Activated CD4-positive, alpha-beta T cell treated with anti-CD3 and anti-CD28 coated beads, Interleukin-2, Interleukin-6, amounts not matched to agents 100 ng/mL and 50 ng/mL, durations not matched to agents 16 hours and 8 hours (primary cell): ENCODE data around the gene RNF19B.

Experiments
- DNase-seq: peaks from one replicate; pipeline ENCODE4 v3.0.0-alpha.2; 2020

RNF19B gene

DNA sequence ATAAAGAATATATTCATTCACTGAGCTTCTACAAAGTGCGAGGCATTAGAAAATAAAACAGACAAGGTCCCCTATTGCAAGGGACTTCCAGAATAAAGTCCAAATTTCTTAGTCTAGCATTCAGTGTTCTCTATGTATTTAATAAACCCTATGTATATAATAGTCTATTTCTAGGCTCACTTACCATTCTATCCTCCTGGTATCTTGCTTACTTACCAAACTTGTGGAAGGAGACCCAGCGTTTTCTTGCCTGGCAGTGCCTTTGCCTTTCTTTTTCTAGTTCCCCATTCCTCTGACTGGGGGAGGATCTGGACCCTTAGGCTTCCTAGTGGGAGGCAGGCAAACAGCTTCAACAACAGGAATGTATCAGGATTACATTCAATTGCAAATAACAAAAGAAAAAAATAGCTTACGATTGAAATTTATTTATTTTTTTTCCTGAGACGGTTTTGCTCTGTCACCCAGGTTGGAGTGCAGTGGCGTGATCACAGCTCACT lies 690 bp upstream of the RNF19B start:
- no peak for DNase-seq

DNA sequence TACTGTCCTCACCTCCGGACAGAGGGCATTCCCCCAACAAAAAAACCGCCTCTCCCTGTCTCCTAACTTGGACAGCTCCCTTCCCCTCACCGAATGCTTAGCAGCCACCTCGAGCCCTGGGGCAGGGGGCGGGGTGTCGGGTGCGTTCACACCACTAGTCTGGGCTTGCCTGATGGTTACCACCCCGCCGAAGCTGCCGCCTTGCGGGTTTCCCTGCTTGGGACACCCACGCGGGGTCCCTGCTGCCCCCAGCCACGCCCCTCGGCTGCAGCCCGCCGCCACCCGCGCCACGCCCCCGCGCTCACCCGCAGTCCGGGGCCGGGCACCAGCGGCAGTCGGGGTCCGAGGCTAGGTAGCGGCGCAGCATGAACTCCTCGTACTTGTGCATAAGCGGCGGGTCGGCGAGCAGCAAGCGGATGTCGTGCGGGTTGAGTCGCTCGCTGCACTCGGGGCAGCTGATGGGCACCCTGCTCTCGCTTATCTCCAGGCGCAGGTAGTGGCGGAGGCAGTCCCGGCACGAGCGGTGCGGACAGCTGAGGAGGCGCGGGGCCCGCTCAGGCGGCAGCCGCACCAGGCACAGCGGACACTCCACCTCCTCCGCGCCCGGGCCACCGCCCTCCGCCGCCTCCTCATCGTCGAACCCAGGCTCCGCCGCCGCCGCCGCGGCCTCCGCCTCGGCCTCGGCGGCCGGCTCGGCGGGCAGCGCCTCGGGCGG lies 706 bp downstream of the RNF19B start:
- DNase-seq: peak; percentile 66

DNA sequence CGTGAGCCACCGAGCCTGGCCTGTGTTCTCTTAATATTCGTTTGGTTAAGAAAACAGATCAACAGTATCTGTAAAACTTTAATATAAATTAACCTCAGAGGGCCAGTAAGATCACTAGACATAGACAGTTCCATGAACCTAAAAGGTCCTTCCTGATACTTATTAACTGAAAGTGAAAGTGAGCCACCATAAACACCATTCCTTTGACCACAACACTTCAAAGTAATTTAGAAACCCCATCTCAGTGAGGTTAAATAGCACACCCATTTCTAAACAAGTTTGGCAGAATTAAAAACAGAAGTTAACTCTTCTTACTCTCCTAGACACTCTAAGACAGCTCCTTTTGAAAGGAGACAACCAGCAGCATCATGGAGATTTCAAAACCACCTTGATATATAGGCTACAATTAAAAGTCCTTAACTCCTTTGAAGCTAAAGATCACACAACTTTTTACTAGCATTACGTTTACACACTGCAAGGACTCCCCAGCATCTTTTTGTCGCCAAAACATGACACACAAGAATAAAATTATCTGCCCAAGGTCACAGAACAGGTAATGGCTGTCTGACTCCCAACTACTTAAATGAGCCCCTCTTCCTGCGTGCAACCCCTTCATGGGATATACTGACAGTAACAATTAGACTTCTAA lies 2.2 kb downstream of the RNF19B start:
- peak; percentile 54 for DNase-seq

DNA sequence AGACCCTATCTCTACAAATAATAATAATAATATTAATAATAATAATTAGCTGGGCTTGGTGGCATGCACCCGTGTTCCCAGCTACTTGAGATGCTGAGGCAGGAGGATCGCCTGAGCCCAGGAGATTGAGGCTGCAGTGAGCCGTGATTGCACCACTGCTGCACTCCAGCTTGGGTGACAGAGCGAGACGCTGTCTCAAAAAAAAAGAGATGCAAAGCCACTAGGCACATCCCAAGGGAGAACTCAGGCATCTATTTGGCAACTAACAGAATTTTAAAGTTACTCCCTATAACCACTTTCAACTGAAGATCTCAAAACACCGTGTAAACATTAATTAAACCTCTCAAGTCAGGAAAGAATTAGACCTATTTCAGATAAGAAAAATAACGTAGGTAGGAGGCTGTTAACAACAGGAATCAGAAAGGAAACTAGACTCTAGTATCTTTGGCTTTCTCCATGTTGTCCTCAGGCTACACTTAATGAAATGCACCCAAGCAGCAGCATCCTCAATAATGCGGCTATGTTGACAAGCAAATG lies 3.7 kb downstream of the RNF19B start:
- DNase-seq: no peak

DNA sequence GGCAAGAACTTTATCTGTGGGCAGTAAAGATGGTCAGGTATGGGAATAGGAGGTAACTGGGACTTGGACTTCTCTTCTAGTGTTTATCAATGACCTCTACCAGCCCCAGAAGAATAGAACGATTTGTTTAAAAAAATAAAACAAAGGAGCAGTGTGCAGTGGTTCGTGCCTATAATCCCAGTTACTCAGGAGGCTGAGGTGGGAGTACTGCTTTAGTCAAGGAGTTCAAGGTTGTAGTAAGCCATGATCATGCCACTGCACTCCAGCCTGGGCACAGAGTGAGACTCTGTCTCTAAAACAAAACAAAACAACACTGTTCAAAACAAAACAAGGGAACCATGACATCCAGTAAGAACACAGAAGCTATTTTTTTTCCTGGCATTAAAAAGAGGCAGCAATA lies 4.3 kb downstream of the RNF19B start:
- DNase-seq: no peak

DNA sequence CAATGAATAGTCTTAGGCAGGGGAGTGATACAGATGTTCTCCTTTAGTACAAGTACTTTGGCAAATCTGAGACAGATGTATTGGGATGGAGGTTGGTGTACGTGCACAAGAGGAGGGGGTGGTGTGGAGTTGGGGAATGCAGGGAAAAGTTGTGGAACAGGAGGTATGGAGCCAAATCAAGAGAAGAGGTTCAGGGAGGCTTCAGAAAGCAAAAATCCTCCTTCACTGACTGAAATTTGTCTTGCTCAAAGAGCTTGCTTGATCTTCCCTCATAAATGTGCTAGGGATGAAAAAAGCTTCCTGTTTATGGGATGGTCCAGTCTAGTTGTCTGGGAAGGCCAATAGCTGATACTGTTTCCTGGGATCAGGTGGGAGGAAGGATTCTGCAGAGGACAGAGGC lies 5.8 kb downstream of the RNF19B start:
- DNase-seq: no peak

DNA sequence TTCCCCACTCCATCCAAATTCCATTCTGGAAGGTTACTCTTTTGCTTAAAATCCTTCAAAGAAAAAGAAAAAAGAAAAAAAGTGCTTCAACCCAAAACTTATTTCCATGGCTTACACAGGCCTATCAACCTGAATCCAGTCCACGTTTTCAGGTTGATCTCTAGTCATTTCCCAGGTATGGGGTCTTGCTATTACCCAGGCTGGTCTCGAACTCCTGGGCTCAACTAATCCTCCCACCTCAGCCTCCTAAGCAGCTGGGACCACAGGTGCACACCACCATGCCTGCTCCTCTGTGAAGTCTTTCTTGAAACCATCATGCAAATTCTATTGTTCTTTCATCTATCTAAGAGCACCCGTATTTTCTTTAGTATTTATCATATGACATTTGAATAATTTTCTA lies 7.6 kb downstream of the RNF19B start:
- no peak for DNase-seq

DNA sequence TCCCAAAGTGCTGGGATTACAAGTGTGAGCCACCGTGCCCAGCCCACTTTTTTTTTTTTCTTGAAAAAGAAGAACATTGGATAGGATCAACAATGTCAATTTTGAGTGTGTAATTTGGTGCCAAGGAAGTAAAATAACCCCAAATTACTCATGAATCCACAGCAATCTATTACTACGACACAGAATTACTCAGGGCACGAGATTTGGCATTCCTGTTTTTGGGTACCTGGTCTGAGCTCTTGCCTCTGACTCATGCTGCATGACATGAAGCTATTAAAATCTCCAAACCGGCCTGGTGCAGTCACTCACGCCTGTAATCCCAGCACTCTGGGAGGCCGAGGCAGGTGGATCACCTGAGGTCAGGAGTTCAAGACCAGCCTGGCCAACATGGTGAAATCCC lies 10.4 kb downstream of the RNF19B start:
- DNase-seq: no peak

DNA sequence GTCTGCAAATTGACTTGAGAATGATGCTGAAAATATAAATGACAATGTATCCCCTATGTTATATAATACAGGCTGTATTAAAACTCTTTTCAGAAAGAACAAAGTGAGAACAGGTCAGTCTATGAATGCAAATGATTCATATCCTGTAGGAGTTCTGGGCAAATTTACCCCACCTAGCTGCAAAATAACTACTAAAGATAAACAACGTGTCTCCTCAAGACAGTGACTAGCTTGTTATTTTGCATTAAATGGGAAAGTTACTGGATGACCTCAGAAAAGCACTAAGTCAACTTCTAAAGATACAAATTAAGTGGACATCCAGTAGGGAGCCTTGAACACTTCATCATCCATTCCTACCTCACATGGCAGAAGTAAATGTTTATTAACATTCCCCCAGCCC lies 11.1 kb downstream of the RNF19B start:
- DNase-seq: no peak

DNA sequence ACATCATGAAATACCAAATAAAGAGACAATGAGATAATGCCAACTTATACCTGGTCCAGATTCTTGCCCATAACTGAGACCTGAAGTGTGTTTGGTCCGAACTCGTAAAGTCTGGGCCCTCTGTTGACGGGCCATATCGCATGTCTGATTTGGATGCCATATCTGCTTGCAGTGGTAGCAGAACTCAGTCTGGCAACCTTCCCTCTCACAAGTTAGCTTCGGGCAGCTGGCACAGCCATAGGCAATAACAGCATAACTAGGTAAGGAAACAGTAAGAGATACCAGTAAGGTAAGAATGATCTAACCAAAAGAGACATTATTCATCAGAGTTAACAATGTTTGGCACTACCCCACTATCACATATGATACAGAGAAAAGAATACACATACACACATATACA lies 15.1 kb downstream of the RNF19B start:
- DNase-seq: no peak

DNA sequence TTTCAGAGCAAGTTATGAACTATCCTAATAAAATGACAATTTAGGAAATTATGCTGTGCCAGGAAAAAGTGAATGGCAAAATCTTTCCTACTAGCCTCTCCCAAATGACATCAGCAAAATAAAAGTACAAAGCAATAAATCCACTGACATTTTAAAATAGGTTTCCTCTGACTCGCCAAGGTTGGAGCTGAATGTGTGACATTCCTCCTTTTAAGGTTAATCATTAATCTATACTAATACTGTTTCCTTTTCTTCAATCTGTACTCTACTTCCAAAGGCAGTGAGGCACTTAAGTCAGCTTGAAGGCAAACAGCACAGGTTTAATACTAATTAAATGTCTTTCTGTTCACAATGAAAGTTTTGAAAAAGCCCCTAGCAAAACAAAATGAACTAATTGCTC lies 15.7 kb downstream of the RNF19B start:
- no peak for DNase-seq

DNA sequence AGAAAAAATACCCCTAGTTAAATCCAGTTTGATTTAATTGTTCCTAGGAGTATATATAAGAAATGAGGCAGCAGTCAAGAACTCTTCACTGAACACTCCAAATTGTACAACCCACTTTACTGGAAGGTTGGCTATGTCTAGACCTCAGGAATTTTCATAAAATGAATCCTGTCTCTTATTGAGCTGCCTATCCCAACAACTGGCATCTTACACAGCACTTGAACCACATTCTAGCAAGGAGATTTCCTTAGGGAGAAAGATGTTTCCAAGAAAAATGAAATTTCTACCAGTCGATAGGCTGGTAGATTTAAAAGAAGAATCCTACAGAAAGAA lies 16.3 kb downstream of the RNF19B start:
- DNase-seq: no peak

DNA sequence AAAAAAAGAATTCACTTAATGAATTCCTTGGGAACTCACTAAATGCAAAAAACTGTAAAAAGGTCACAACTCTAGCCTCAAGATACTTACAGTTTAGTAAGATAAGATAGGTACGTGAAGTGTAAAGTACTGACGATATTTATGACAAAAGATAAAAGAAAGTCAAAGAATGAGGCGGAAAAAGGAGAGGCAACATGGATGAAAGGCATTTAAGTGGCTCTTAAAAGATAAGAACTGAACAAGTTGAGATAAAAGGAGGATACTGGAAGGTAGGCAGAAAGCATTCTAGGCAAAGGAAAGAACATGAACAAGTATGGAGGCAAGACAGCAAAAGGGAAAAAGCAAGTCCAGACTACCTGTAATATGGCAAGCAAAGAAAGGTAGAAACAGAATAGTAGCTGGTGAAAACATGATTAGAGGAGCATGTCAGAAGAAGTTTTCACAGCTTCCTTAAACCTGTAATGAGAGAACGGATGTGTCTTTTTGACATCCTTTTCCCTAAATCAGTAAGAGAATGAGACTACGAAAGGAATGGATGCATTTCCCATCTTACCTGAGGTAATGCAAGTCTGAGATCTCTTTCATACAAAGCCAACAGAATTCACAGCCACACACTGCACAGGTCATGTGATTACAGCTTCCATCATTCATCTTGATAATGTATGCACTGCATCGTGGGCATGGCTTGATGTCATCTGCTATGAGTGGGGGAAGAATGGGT lies 16.8 kb downstream of the RNF19B start:
- DNase-seq: no peak

DNA sequence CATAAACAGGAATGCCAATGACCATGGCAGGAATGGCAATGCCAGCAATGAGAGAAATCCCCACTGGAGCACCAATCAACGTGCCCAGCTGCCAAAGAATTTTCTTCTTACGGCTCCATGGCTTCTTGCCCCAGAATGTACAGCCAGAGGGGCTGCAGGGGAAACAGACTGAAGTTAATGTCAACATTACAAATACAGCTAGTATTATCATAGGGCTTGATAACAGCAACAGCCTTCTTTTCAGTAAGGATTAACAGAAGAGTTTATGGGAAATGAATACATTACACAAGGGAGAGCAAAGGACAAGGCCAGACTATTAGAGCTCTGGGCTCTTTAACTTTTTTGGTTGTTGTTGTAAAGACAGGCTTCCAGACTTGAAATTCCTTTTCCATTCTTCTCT lies 18.2 kb downstream of the RNF19B start:
- no peak for DNase-seq

DNA sequence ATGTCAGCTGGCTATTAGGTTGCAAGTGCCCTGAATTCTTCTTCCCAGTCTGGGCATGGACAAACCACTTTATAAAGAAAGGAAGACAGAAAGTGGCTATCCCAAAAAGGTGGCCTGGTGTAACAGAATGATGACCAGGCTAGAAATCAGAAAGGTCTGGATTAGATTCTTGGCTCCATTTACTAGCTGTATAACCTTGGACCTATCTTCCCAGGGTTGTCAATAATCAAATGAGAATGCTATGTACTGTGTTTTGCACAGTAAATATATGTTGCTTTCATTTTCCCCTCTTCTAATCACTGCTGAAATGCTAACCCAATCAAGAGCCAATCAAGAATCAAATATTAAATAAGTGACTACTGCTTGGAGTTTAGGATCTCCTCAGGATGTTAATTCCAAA lies 20.4 kb downstream of the RNF19B start:
- no peak for DNase-seq

DNA sequence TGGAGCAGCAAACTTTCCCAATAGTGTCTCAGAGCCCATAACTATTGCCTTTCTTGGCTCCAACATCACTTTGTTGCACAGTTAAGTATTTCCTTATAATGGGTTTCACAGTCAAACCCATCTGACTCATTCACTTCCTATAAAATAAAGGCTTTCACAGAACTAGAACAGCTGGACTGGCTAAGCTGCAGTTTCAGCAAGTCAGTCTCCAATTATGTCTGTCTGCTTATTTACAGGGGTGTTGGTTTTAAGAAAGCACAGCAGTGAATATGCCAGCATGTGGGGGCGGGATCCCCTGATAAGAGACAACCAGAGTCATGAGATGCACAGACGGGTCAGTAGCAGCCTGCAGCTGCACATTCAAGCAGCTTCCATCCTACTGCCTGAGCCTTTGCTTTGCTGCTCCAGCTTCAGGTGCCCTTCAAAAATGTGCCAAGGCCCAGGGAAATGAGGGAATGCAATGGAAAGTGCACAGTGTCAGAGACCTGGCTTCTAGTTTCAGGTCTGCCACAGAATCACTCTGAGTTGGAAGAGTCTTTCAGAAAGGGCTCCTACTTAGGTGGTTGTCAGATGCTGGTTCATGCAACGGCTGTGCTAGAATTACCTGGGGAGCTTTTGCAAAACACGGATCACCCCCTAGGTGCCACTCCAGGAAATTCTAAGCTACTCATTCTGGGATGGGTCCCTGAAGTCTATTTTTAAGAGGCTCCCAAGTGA lies 24.8 kb downstream of the RNF19B start:
- DNase-seq: peak; percentile 74

DNA sequence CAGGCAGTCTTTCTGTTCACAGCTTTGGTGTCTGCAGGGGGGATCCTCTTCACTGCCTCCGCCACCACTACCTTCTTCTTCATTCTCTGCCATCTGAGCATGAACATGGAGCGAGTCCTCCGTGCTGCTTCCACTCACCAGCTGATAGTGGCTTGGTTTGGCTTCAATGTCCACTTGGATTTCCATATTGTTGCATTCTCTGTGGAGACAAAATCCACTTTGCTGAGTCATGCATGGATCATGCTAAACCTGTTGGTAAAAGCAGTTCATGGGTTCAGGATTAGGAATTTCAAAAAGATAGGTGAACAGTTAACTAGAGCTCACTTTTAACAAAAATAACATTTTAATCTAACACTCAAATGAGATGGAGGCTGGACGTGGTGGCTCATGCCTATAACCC lies 27.5 kb downstream of the RNF19B start:
- DNase-seq: no peak

DNA sequence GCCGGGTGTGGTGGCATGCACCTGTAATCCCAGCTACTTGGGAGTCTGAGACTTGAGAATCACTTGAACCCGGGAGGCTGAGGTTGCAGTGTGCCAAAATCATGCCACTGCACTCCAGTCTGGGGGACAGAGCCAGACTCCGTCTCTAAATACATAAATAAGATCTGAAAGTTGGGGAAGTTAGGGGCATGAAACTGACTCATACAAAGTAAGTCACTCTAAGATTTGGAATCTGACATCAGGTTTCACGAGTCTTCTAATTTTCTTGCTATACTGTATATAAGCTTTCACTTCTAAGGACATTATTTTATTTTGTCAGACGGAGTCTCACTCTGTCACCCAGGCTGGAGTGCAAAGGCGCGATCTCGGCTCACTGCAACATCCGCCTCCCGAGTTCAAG lies 30.1 kb downstream of the RNF19B start:
- no peak for DNase-seq

DNA sequence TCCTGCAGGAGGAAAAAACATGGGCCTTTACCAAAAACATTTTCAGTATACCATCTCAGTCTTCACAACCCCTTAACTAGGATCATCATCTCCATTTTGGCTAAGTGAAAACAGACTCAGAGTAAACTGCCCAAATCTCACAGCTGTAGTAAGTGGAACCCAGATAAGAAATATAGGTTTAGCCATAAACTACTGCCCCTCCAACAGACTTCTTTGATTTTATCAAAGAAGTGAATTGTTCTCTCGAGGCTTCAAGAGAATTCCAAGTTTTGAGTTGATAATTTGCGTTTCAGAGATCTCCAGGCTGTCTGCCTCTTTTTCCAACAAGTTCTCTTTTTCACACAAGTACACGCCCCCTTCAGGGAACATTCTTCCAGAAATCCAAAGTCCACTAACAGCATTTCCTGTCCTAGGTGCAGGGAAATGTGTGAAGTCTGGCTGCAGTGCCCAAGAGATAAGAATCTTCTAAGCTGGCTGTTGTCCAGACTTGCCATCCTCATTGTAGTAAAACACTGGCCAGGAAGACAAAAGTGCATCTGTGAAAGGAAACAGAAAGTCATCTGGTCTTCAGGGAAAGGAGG lies 30.8 kb downstream of the RNF19B start:
- DNase-seq: no peak

DNA sequence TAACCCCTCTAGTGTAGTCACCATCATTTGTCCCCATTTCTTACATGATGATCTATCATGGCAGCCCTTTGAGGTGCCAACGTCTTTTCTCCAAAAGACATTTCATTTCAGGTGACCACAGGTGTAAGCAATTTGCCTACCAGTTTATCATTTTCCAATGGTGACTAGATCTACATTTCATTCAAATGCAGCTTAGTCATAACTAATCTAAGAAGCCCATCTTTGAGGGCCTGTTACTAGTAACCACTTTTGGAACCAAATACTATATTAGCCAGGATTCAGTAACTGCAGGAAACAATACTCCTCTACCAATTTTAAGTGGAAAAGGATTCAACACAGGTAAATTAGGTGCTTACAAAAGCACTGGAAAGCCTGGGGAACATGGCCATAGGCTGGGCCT lies 32.8 kb downstream of the RNF19B start:
- no peak for DNase-seq

DNA sequence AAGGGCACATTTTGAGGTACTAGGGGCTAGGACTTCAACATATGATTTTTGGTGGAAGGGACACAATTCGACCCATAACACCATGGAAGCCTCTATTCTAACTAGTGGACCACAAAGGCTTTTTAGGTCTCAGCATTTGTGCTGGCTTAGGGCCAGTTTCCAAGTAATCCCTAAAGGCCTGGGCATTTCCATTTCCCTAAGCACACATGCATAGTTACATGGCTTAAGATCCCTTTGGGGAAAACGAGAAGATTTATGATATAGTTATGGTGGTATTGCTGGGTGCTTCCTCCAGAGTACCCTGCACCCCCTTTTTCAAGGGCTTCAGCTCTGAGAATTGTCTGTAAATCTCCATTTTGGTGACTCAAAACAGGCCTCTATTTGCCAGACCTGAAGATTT lies 35.2 kb downstream of the RNF19B start:
- DNase-seq: no peak

DNA sequence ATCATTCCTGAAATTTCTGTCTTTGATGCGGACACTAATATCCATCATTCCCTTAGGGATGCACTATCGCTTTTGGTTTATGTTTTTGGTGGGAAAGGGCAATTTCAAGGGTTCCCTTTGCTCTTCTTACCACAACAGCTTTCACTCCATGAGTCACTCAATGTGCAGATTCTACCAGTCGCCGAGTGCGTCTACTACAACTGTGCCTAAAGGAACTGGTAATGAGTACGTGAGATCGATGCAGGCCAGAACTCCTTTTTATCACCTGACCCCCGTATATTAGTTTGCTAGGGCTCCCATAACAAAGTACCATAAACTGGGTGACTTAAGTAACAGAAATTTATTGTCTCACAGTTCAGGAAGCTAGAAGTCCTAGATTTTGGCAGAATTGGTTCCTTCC lies 35.9 kb downstream of the RNF19B start:
- DNase-seq: no peak

DNA sequence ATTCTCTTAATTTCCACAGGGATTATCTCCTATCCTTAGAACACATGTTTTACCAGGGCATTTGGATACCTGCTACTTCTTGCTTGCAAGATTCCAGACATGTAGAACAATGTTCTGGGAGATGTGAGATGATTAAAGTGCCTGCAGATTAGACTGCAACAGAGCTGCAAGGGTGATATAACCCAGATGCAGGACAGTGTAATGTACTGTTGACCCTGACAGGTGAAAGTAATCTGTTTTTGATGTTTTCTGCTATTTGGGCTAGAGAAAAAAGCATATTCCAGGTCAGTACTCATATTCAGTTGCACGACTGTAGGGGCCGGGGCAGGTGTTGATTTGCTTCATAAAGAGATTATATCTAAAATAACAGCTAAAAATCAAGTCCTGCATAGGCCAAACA lies 36.3 kb downstream of the RNF19B start:
- DNase-seq: no peak
